Renal cortical epithelial cell (primary cell): ENCODE results near the gene SDF2L1. TPM values are rescaled to one million over a fixed set of nuclear protein-coding genes. Genes with fewer than 3 reads are reported as not detected.

Experiments used
- DNase-seq: peaks from one replicate; pipeline ENCODE4 v3.0.0-alpha.2; 2011; ENCODE audit warnings: low read depth
- total RNA-seq: library from RNA; depleted of rRNA; stranded (reverse); fragments of >200 nt; gene quantifications from 2 replicates; pipeline ENCODE4 v1.2.3, GENCODE V29; 2014

SDF2L1 gene
- total RNA-seq, 1 donor from 2014 or later: 17.0 TPM

DNA sequence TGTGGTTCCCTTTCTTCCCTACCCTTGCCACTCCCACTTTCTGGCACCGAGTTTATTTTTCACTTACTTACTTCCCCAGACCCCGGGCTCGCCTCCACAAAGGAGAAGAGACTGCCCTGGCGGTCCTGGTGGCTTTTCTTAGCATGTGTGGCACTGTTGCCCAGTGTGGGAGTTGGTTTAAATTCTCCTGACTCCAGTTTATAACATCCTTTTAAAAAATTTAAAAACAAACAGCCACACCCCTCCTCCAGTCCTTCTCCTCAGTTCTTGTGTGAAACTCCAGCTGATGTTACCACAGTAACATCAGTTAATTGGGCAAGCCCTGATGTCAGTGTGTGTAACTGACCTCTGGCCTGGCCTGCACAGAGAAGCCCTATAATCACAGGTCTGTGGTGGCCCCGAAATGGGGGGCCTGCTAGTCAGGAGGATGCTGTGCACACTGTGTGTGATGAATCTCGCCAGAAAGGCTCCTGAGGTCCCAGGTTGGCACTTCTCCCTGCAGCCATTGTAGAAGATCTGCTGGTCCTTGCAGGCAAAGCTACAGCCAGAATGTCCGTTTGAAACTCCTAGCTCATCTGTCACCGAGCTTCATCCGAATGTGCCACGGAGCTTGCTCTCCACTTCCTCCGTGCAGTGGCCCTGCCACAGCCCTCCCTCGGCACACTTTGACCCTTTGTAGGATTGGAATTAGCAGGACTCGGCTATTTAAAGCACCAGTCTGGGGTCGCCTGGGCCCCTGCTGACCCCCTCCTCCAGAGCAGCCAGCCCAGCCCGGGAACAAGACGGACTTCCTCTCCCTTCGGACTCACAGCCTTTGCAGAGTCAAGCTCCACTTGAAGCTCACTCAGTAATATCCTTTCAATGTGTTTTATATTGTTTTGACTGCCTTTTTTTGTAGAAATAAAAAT, 19.8 kb upstream of the SDF2L1 start:
- DNase-seq: no peak

DNA sequence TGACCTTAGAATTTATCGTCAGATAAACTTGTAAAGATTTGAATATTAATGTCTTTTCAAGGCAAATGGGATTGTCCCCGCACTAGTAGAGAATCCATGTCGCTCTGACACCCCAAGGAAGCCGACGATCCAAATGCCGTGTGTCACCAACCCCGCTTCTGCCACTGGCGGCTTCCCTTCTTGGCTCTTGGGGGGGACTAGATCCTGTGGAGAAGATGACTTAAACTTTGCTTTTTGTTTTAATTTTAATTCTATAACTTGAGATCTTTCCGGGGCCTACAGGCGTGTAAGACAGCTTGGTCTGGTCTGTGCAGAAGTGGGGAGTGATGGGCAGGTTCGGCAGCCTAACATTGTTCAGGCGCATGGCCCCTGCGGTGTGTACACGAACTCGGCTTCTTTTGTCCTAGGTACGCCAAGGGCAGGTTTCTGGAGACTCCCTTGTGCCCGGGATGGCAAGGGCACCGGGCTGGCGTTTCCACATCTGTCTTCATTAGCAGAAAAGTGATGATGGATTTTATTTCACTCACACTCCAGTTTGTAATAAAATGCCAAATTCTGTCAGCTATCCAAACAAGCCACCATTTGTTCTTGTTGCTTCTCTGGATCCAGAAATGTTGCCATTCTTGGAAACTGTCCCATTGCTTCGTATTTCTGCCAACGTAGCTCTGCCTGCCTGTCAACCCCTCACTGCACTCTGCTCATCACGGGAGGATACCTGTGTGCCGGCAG, 19.0 kb upstream of the SDF2L1 start:
- DNase-seq: no peak

DNA sequence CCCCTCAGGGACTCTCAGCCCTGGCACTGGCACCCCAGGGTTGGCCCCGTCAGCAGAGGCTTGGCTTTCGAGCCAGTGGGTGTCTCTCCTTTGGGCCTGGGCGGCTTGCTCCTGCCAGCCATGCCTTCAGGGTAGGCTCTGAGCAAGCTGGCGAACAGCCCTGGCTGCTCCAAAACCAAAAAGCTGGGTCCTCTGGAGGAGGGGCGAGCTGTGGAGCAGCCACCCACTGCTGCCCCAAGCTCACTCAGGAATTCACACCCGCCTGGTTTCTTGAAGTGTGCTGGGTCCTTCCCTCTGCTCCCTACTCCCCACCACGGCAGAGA, 18.5 kb upstream of the SDF2L1 start:
- DNase-seq: no peak

DNA sequence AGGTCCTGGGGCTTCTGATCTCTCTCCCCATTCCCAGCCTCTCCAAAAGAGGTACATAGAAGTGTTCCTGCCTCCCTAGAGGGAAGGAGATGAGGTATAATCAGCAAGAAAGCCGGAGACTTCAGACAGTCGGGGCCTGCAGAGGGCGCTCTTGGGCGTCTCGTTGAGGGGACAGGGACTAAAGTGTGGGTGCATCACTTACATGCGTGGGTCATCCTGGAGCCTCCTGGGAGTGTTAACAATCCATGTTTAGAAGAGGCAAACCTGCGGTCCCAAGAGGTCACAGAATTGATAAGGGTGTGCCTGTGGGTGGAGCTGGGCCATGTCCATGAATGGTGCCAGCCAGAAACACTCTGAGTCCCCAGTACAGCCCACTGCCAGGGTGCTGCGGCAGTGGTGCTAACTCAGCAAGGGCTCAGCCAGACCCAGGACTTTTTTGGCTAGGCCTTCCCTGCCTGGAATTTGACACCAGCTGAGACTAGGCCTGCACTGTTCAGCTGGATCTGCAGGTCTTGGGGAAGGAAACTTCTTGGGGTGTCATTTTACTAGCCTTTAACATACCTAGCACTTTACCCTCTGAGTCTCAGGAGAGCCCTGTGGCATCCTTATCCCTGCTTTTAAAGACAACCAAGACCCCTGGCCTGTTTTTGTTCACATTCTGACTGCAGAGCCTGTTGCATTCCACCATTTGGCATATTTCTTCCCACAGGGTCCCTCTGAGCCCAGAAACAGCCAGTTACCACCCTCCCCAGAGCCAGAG, 17.8 kb upstream of the SDF2L1 start:
- DNase-seq: no peak

DNA sequence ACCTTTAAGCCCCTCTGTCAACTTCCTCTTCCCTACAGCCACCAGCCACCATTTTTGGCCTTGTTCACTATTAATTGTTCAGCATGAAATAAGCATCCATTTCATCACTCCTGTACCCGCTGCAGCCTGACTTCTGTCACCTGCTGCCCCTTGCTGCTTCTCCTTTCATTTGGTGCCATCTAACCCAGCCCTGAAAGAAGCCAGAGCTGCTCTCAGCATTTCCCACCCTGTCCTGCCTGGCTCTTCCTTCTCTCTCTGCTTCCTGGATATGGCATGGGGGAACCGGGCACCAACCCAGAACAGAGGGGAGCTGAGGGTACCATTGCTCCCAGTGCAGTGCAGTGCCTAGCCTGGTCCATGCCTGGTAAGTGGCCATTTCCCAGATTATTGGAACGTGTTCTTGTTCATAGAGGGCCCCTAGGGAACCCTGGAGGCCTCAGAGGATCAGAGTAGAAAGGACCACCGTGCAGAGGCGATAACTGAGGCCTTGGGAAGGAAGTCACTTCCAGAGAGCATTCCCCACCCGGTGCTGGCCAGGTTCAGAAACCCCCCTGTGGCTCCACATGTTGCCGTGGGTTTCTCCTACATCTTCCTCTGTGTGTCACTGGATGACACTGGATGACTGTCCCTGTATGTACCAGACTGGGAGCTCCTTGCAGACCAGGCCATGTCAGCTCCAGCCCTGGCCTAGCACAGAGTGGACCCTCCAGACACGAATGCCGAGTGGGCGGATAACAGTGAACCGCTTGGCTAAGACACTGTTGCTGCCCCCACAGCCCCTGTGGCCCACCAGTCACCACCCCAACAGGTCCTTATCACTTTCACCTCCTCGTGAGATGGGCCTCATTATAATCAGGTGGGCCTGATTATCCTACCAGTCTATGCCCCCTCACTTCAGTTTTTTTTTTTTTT, 17.0 kb upstream of the SDF2L1 start:
- no peak for DNase-seq

DNA sequence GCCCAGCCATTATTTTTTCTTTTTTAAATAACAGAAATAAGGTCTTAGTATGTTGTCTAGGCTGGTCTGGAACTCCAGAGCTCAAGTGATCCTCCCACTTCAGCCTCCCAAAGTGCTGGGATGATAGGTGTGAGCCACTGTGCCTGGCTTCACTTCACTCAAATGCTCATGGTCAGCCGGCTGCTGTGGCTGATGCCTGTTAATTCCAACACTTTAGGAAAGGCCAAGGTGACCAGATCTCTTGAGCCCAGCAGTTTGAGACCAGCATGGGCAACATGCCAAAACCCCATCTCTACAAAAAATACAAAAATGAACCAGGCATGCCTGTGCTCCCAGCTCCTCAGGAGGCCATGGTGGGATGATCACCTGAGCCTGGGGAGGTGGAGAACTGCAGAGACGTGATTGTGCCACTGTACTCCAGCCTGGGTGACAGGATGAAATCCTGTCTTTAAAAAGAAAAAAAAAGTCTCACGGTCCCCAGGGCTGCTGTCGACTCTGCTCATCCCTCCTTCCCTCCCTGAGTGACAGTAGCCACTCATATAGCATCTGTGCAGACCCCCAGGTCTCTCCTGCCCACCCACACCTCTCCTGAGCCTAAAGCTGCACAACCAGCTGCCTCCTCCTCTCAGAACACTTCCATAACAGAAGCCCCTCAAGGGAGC, 15.9 kb upstream of the SDF2L1 start:
- no peak for DNase-seq

- DNase-seq: no peak
Observed at GRCh38 chr22:21626735-21627469, 15.2 kb upstream of the SDF2L1 start.

DNA sequence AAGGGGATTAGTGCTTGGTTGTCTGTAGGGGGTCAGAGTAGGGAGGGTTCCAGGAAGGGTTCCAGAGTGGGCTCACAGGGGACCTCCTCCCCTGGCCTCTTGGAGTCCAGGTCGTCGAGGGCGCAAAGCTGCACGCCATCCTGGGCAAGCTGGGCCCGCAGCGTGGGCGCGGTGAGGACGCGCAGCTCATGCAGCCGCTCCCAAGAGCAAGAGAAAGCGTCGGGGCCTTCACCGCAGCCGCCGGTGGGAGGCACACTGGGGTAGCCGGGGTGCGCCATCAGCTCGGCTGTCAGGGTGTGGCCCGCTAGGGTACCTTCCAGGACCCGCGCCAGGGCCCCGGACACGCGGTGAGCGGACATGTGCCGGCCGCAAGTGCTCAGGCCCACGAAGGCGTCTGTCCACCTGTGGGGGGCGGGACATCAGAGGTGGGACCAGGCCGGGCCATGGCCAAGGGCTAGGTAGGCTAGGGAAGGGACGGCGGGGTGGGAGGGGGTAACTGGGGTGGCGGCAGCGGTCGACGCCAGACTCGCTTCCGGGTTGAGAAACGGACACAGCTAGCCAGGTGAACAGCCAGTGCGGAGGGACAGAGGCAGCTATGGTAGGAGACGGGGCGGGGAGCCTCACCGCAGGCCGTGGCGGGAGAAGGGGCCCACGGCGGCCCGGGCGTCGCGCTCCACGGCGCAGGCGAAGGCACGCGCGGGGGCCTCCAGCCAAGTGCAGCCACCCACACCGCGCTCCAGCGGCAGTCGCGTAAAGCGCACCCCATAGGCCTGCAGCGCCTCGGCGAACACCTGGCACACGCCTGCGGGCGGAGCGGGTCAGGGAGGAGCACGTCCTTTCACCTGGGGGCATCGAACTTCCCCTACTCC, 13.5 kb upstream of the SDF2L1 start:
- DNase-seq: no peak

GRCh38 chr22:21629255-21630149, 12.6 kb upstream of the SDF2L1 start, which contains the start of gene YDJC:
Gene YDJC (minus strand): TSS chr22:21630022. CDS start chr22:21630014, 8 bp downstream.
- DNase-seq: peak; percentile 84

DNA sequence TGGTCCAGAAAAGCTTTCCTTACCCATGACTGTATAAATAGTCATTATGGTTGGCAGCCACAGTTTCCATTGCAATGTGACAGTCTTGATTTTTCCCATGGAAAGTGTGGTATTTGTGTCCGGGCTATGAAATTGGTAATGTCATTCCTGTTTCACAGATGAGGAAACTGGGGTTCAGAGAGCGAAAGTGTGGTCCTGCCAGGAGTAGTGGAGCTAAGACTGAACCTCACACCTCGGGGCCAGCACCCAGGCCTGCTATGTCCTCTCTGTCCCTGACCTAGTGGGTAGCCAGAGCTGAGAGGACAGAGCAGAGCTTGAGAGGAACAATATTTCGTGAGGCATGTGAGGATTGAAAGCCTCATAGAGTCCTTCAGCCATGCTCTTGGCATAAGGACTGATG, 11.1 kb upstream of the SDF2L1 start:
- DNase-seq: no peak

DNA sequence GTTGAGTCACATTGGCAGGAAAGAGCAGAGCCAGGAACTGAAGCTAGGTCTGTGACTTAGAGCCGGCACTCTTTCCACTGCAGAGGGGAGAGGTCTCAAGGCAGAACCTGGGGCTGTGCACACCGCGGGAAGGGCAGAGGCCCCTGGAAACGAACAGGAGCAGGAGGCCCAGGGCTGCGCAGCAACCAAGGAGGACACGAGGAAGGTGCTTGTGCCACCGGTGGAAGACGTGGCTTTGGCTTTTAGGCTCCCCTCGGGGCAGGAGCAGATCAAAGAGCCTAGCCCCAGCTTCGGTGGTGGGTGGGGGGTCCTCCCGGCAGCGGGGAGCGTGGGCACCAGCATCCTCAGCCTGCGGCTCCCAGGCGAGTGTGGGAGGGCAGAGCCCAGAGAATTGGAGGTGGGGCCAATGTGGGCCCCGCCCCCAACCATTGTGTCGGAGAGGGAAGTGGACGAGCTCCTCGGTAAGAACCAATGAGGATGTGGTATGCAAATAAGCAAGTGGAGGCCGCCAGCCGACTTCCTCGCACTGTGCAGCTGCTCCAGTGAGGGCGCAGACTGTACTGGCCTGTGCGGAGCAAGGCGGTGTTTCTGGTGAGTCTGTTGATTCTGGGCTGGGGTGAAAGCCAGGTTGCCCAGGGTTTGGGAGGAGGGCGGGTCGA, 9.7 kb upstream of the SDF2L1 start, which contains the start of gene CCDC116:
TSS of gene CCDC116 (plus strand) at position 524 of the 659 bp plus-strand sequence. CDS start 422 bp downstream, outside the sequence.
- no peak for DNase-seq

- DNase-seq: no peak
Observed at GRCh38 chr22:21632931-21633330, 9.2 kb upstream of the SDF2L1 start.

GRCh38 chr22:21633481-21633880, 8.6 kb upstream of the SDF2L1 start:
- DNase-seq: no peak

DNA sequence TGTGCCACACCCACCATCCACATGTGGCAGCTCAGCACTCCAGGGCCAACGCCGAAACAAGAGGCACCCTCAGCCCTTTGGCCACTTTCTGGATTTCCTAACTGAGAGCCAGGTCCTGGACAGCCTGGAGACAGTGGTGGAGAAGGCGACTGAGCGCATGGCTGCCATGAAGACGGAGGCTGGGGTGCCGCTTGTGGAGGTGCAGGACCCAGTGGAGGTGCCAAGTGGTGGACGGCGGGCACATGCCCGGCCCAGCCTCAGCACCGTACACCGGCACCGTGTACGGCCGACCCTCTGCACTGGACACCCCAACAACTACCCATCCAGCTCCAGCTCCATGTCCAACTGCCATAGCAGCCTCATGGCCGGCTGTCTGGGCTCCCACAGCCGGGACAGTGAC, 8.0 kb upstream of the SDF2L1 start:
- DNase-seq: no peak

- DNase-seq: no peak
Observed at GRCh38 chr22:21634844-21635243, 7.3 kb upstream of the SDF2L1 start.

GRCh38 chr22:21635771-21636510, 6.2 kb upstream of the SDF2L1 start:
- DNase-seq: no peak
